Vagina (tissue), 2 donors: Measurements from ENCODE around the gene ETV7.

ENCODE experiments used
- POLR2A ChIP-seq, 2 donors: fragments of 450-650 bp; IDR thresholded peaks; one replicate each; pipeline ENCODE4 v1.6.1; 2017; ENCODE audit warnings: antibody characterized with exemption in 2 of 2, mild to moderate bottlenecking in 2 of 2, moderate library complexity in 2 of 2
- TF ChIP-seq, protein P1 (sequence below), 3 experiments: fragments of 450-650 bp in 2 of 3; fragments of 200-600 bp in 1 of 3; sonication (generic) in 1 of 3; IDR thresholded peaks; one replicate each; pipeline ENCODE4 v1.5.1; 2017 to 2019; ENCODE audit warnings: antibody characterized with exemption in 3 of 3, mild to moderate bottlenecking in 2 of 3, moderate library complexity in 2 of 3

DNA sequence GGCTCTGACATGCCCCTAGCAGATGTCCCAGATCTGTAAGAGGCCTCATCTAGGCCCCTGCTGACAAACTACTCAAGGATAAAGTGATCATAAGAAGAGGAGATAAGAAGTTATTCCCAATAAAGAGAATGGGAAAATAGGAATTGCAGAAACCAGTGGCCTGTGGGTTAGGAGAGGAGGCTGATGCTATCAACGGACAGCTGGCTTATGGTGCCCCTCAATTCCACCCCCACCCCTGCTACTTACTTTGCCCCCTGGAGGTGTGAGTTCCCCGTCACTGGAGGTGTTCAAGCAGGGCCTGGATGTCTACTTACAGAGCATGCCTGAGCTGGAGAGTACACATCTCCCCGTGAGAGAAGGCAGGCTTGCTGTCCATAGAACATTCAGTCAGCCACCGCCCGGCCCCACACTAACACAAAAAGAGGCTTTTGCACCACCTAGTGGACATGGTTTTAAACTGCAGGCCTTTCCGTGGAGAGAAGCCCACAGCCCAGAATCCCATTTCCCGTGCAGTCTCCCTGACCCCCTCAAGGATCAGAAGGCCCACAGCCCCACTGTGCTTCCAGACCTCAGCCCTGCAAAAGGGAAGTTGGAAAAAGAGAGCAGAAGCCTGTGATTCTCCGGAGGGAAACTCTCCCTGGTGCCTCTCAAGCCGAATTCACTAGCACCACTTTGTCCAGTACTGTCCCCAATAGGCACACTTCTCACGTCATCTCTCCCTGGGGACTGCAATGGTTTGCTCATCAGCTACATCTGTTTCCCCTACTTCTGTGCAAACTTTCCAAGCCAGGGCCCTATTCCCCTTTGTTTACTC lies 27.0 kb downstream of the ETV7 start:
- TF ChIP-seq, protein P1, sequence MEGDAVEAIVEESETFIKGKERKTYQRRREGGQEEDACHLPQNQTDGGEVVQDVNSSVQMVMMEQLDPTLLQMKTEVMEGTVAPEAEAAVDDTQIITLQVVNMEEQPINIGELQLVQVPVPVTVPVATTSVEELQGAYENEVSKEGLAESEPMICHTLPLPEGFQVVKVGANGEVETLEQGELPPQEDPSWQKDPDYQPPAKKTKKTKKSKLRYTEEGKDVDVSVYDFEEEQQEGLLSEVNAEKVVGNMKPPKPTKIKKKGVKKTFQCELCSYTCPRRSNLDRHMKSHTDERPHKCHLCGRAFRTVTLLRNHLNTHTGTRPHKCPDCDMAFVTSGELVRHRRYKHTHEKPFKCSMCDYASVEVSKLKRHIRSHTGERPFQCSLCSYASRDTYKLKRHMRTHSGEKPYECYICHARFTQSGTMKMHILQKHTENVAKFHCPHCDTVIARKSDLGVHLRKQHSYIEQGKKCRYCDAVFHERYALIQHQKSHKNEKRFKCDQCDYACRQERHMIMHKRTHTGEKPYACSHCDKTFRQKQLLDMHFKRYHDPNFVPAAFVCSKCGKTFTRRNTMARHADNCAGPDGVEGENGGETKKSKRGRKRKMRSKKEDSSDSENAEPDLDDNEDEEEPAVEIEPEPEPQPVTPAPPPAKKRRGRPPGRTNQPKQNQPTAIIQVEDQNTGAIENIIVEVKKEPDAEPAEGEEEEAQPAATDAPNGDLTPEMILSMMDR (IDR thresholded peaks at IDR 0.05) = peak; percentile 74 to 83 (median 75)
- TF ChIP-seq POLR2A (IDR thresholded peaks at IDR 0.05) = no peak
